H9 (cell line): ENCODE measurements around the gene SLC35F3. TPM values are rescaled to one million over a fixed set of nuclear protein-coding genes. Genes with fewer than 3 reads are reported as not detected.

ENCODE experiments used
- DNase-seq: peaks from one replicate; pipeline ENCODE4 v3.0.0-alpha.2; 2017
- H2AFZ ChIP-seq: one replicate; pipeline ENCODE4 v1.6.1; 2013; ENCODE audit warnings: mild to moderate bottlenecking, low read length, control low read depth, moderate library complexity
- H2AK5ac ChIP-seq: 2 replicates; pipeline ENCODE4 v1.6.1; 2013; ENCODE audit warnings: low read length, control low read depth, mixed read lengths; ENCODE audit not compliant: insufficient read length
- H2BK120ac ChIP-seq: one replicate; pipeline ENCODE4 v1.6.1; 2013; ENCODE audit warnings: low read depth, mild to moderate bottlenecking, low read length, control low read depth, inconsistent platforms; ENCODE audit not compliant: poor library complexity, severe bottlenecking
- H2BK12ac ChIP-seq: 2 replicates; pipeline ENCODE4 v1.6.1; 2013; ENCODE audit warnings: low read length, control low read depth, mixed read lengths, low read depth; ENCODE audit not compliant: insufficient read length
- H2BK15ac ChIP-seq: 2 replicates; pipeline ENCODE4 v1.6.1; 2013; ENCODE audit warnings: low read depth, low read length, control low read depth
- H2BK20ac ChIP-seq: one replicate; pipeline ENCODE4 v1.6.1; 2013; ENCODE audit warnings: low read depth, mild to moderate bottlenecking, low read length, control low read depth, inconsistent platforms; ENCODE audit not compliant: poor library complexity, severe bottlenecking
- H2BK5ac ChIP-seq: 2 replicates; pipeline ENCODE4 v1.6.1; 2013; ENCODE audit warnings: low read length, control low read depth, mixed read lengths; ENCODE audit not compliant: insufficient read length
- H3K14ac ChIP-seq: 2 replicates; pipeline ENCODE4 v1.6.1; 2013; ENCODE audit warnings: low read length, control low read depth; ENCODE audit not compliant: insufficient read depth
- H3K18ac ChIP-seq: 2 replicates; pipeline ENCODE4 v1.6.1; 2013; ENCODE audit warnings: low read depth, mild to moderate bottlenecking, mixed read lengths, low read length, control low read depth; ENCODE audit not compliant: insufficient read length
- H3K23ac ChIP-seq: 2 replicates; pipeline ENCODE4 v1.6.1; 2013; ENCODE audit warnings: low read length, control low read depth, mixed read lengths, low read depth; ENCODE audit not compliant: insufficient read length
- H3K23me2 ChIP-seq: 2 replicates; pipeline ENCODE4 v1.6.1; 2013; ENCODE audit warnings: low read depth, mild to moderate bottlenecking, mixed read lengths, low read length, control low read depth; ENCODE audit not compliant: insufficient read length, poor library complexity, severe bottlenecking
- H3K27ac ChIP-seq: 2 replicates; pipeline ENCODE4 v1.5.1; 2013; ENCODE audit warnings: low read length, control low read depth, mixed read lengths, low read depth; ENCODE audit not compliant: insufficient read length
- H3K27me3 ChIP-seq: 2 replicates; pipeline ENCODE4 v1.6.1; 2013; ENCODE audit warnings: low read length, control low read depth, inconsistent platforms; ENCODE audit not compliant: insufficient read depth
- H3K4ac ChIP-seq: 2 replicates; pipeline ENCODE4 v1.6.1; 2013; ENCODE audit warnings: low read depth, mild to moderate bottlenecking, control low read depth, inconsistent platforms, low read length, moderate library complexity
- H3K4me1 ChIP-seq: 2 replicates; pipeline ENCODE4 v1.6.1; 2013; ENCODE audit warnings: low read length, control low read depth, inconsistent platforms; ENCODE audit not compliant: insufficient read depth
- H3K4me2 ChIP-seq: 2 replicates; pipeline ENCODE4 v1.6.1; 2013; ENCODE audit warnings: low read length, control low read depth, mixed read lengths; ENCODE audit not compliant: insufficient read length, insufficient read depth
- H3K56ac ChIP-seq: 2 replicates; pipeline ENCODE4 v1.6.1; 2013; ENCODE audit warnings: low read depth, mild to moderate bottlenecking, mixed read lengths, low read length, control low read depth; ENCODE audit not compliant: insufficient read length
- H3K79me1 ChIP-seq: 2 replicates; pipeline ENCODE4 v1.6.1; 2013; ENCODE audit warnings: low read depth, mild to moderate bottlenecking, moderate library complexity, low read length, control low read depth, inconsistent platforms; ENCODE audit not compliant: insufficient read depth, poor library complexity, severe bottlenecking
- H3K79me2 ChIP-seq: 2 replicates; pipeline ENCODE4 v1.6.1; 2013; ENCODE audit warnings: low read length, control low read depth, inconsistent platforms; ENCODE audit not compliant: insufficient read depth
- H3K9ac ChIP-seq: 2 replicates; pipeline ENCODE4 v1.6.1; 2013; ENCODE audit warnings: low read length, control low read depth, mixed read lengths; ENCODE audit not compliant: insufficient read length; ENCODE audit errors: extremely low read depth
- H3K9me3 ChIP-seq: one replicate; pipeline ENCODE4 v1.6.1; 2013; ENCODE audit warnings: low read depth, low read length, inconsistent platforms; ENCODE audit not compliant: control insufficient read depth
- H3T11ph ChIP-seq: one replicate; pipeline ENCODE4 v1.6.1; 2013; ENCODE audit warnings: mild to moderate bottlenecking, low read length, control low read depth, inconsistent platforms
- H4K20me1 ChIP-seq: one replicate; pipeline ENCODE4 v1.6.1; 2013; ENCODE audit not compliant: control insufficient read depth, insufficient read length, insufficient read depth
- H4K5ac ChIP-seq: 2 replicates; pipeline ENCODE4 v1.6.1; 2013; ENCODE audit warnings: low read depth, mild to moderate bottlenecking, mixed read lengths, low read length, control low read depth; ENCODE audit not compliant: insufficient read length
- H4K8ac ChIP-seq: replicated peaks from 2 replicates; pipeline ENCODE4 v1.6.1; 2013; ENCODE audit warnings: low read length, control low read depth, mixed read lengths, low read depth; ENCODE audit not compliant: insufficient read length
- H4K91ac ChIP-seq: 2 replicates; pipeline ENCODE4 v1.6.1; 2013; ENCODE audit warnings: low read depth, mild to moderate bottlenecking, moderate library complexity, mixed read lengths, low read length, control low read depth; ENCODE audit not compliant: insufficient read length
- H3K27ac Mint-ChIP-seq, 3 experiments: 2 replicates in 2 of 3; 3 replicates in 1 of 3; pipeline ENCODE4 v1.8.0; 2020 to 2021; ENCODE audit warnings: mixed read lengths in 3 of 3, mild to moderate bottlenecking in 1 of 3, moderate library complexity in 1 of 3
- H3K27me3 Mint-ChIP-seq: 2 replicates; pipeline ENCODE4 v1.8.0; 2021; ENCODE audit warnings: low read depth, mild to moderate bottlenecking, moderate library complexity, mixed read lengths
- H3K36me3 Mint-ChIP-seq, 3 experiments: 2 replicates in 2 of 3; 3 replicates in 1 of 3; pipeline ENCODE4 v1.8.0; 2020 to 2021; ENCODE audit warnings: low read depth in 3 of 3, mixed read lengths in 3 of 3; ENCODE audit not compliant: insufficient read depth in 1 of 3
- H3K4me1 Mint-ChIP-seq, 2 experiments: 2 replicates each; pipeline ENCODE4 v1.8.0; 2020; ENCODE audit warnings: mixed read lengths in 2 of 2
- H3K4me3 Mint-ChIP-seq, 2 experiments: 2 replicates in 1 of 2; 3 replicates in 1 of 2; pipeline ENCODE4 v1.8.0; 2020 to 2021; ENCODE audit warnings: mild to moderate bottlenecking in 2 of 2, mixed read lengths in 2 of 2, moderate library complexity in 1 of 2
- H3K9me3 Mint-ChIP-seq, 2 experiments: 2 replicates in 1 of 2; 3 replicates in 1 of 2; pipeline ENCODE4 v1.8.0; 2020; ENCODE audit warnings: mild to moderate bottlenecking in 2 of 2, mixed read lengths in 2 of 2, moderate library complexity in 1 of 2
- CTCF ChIP-seq: fragments of 200-600 bp; sonication (generic); conservative IDR thresholded peaks from 3 replicates; pipeline ENCODE4 v1.8.0; 2021; ENCODE audit warnings: antibody characterized with exemption, mild to moderate bottlenecking
- WGBS: extraction: QIAGEN DNeasy Blood & Tissue Kit; methylation state at CpG from one replicate; pipeline ENCODE4 v1.1.7; 2013; ENCODE audit warnings: missing lambda C conversion rate, low lambda C conversion rate, mixed read lengths; ENCODE audit not compliant: insufficient read length; ENCODE audit errors: extremely low coverage; 5-methylcytosine and 5-hydroxymethylcytosine counted together
- total RNA-seq: library from RNA; stranded (reverse); gene quantifications from 2 replicates; pipeline ENCODE4 v1.2.1, GENCODE V29; 2021

Gene SLC35F3
- total RNA-seq, 1 experiment from 2014 or later: 0.81 TPM

- H2BK20ac ChIP-seq: no peak overlapping the region
- no CpG with 5 or more reads among the region's 4 CpGs for WGBS
Observed at GRCh38 chr1:234348964-234349363, 444.5 kb downstream of the SLC35F3 start.

More at GRCh38 chr1:234348964-234349363, 444.5 kb downstream of the SLC35F3 start:
- Histone ChIP-seq H3K27ac (no peak overlapping the region), H4K5ac (no peak overlapping the region), H3K4me1 (no peaks in the 10 kb centered on the region), H3T11ph (no peak overlapping the region), H4K91ac (no peak overlapping the region), H4K20me1 (no peaks in the 10 kb centered on the region), H3K79me2 (no peaks in the 10 kb centered on the region), H3K23me2 (no peaks in the 10 kb centered on the region), H3K4ac (no peak overlapping the region), H2BK12ac (no peak overlapping the region), H3K23ac (no peak overlapping the region), H2BK15ac (no peak overlapping the region), H2BK120ac (no peak overlapping the region), H3K27me3 (no peaks in the 10 kb centered on the region), H2AFZ (no peak overlapping the region), H2BK5ac (no peak overlapping the region), H4K8ac (no peak overlapping the region), H2AK5ac (no peak overlapping the region), H3K14ac (no peak overlapping the region), H3K79me1 (no peaks in the 10 kb centered on the region), H3K56ac (no peak overlapping the region), H3K4me2 (no peak overlapping the region), H3K9ac (no peak overlapping the region), H3K9me3 (no peaks in the 10 kb centered on the region), H3K18ac (no peak overlapping the region)
- no peak for TF ChIP-seq CTCF
- no peak overlapping the region for H3K4me3 Mint-ChIP-seq
- no peaks in the 10 kb centered on the region for H3K4me1 Mint-ChIP-seq
- no peak for DNase-seq
- peaks cover 2% of the 10 kb centered on the region; the same call in 1 of the 2 replicates for H3K27me3 Mint-ChIP-seq
- no peaks in the 10 kb centered on the region for H3K36me3 Mint-ChIP-seq
- H3K27ac Mint-ChIP-seq: no peak overlapping the region; a peak in 1 of 7 replicates
- H3K9me3 Mint-ChIP-seq: peaks cover 0 to 2% of the 10 kb centered on the region in 2 experiments; a peak in 1 of 5 replicates
